A549 (cell line): ENCODE results near the gene SETBP1. TPM values are rescaled to one million over a fixed set of nuclear protein-coding genes. Genes with fewer than 3 reads are reported as not detected.

Experiments
- ATAC-seq, 2 experiments: fragments of 200-7000 bp in 1 of 2; fragments of >200 bp in 1 of 2; cut with Nextera tagmentation in 1 of 2; cut with Tn5 transposase in 1 of 2; 3 replicates each; pipeline versions ENCODE4 v1.8.0 to v1.9.1; 2018 to 2020; ENCODE audit warnings: mild to moderate bottlenecking in 1 of 2, moderate library complexity in 1 of 2
- CTCF ChIA-PET: fragments of 300-600 bp; sonication (Branson Sonifier 250); formaldehyde crosslinking; extraction: SDS; loops from one replicate; lab custom pipeline; 2021; ENCODE audit warnings: antibody characterized with exemption, inconsistent platforms; lab: Yijun Ruan, JAX
- POLR2A ChIA-PET: fragments of 350-600 bp; formaldehyde crosslinking; extraction: SDS; loops from one replicate; lab custom pipeline; 2021; ENCODE audit warnings: antibody characterized with exemption, inconsistent platforms; lab: Yijun Ruan, JAX
- DNase-seq, 2 experiments: peaks; one replicate each; pipeline versions ENCODE4 v3.0.0 to v3.0.0-alpha.2; 2011 to 2016; ENCODE audit warnings: low read depth in 1 of 2, low spot score in 1 of 2
- FAIRE-seq: peaks from 2 replicates; lab custom pipeline; 2011; peaks lifted over from hg19 to GRCh38; lab: Jason Lieb, UNC
- H3K27ac ChIP-seq, 2 experiments: fragments of >200 bp; sonication (Bioruptor Twin); formaldehyde crosslinking; 3 replicates each; pipeline ENCODE4 v1.5.1; 2016 to 2017
- H3K4me1 ChIP-seq: fragments of >200 bp; sonication (Bioruptor Twin); formaldehyde crosslinking; 3 replicates; pipeline ENCODE4 v1.6.1; 2016
- H3K4me2 ChIP-seq: fragments of >200 bp; sonication (Bioruptor Twin); formaldehyde crosslinking; 3 replicates; pipeline ENCODE4 v1.6.1; 2016
- H3K4me3 ChIP-seq: fragments of >200 bp; sonication (Bioruptor Twin); formaldehyde crosslinking; 3 replicates; pipeline ENCODE4 v1.5.1; 2016
- H3K9me3 ChIP-seq: fragments of >200 bp; sonication (Bioruptor Twin); formaldehyde crosslinking; 3 replicates; pipeline ENCODE4 v1.6.1; 2016
- BHLHE40 ChIP-seq: IDR thresholded peaks from 2 replicates; pipeline ENCODE4 v1.6.1; 2012; ENCODE audit warnings: low read depth, low read length, inconsistent platforms
- CBX2 ChIP-seq: fragments of 200-600 bp; sonication (generic); IDR thresholded peaks from 2 replicates; pipeline ENCODE4 v1.6.1; 2016; ENCODE audit warnings: low read depth, mild to moderate bottlenecking, borderline replicate concordance
- CEBPB ChIP-seq, 2 experiments: fragments of >200 bp in 1 of 2; sonication (Bioruptor Twin) in 1 of 2; formaldehyde crosslinking in 1 of 2; IDR thresholded peaks; 2 replicates each; pipeline ENCODE4 v1.6.1; 2012 to 2016
- CHD2 ChIP-seq: fragments of 150-350 bp; IDR thresholded peaks from 2 replicates; pipeline ENCODE4 v1.6.1; 2014; ENCODE audit warnings: low read length; ENCODE audit not compliant: partially characterized antibody
- EHF ChIP-seq: fragments of 250-450 bp; sonication (Bioruptor Pico); IDR thresholded peaks from 2 replicates; pipeline ENCODE4 v1.5.0; 2020; ENCODE audit warnings: mild to moderate bottlenecking
- ELK1 ChIP-seq: fragments of 150-350 bp; IDR thresholded peaks from 2 replicates; pipeline ENCODE4 v1.6.1; 2014; ENCODE audit warnings: low read depth, mild to moderate bottlenecking, low read length
- FOSL2 ChIP-seq, 2 experiments: fragments of 450-650 bp in 1 of 2; fragments of >200 bp in 1 of 2; sonication (Bioruptor Twin) in 1 of 2; formaldehyde crosslinking; IDR thresholded peaks; 2 replicates each; pipeline versions ENCODE4 v1.5.0 to v1.6.1; 2016 to 2020; ENCODE audit warnings: mild to moderate bottlenecking in 1 of 2, moderate library complexity in 1 of 2
- FOXS1 ChIP-seq: fragments of 250-450 bp; sonication (Bioruptor Pico); IDR thresholded peaks from 2 replicates; pipeline ENCODE4 v1.5.0; 2020; ENCODE audit warnings: mild to moderate bottlenecking, moderate library complexity
- GATA3 ChIP-seq: IDR thresholded peaks from 2 replicates; pipeline ENCODE4 v1.6.1; 2012; ENCODE audit warnings: borderline replicate concordance
- HOXA7 ChIP-seq: fragments of 250-450 bp; sonication (Bioruptor Pico); IDR thresholded peaks from 2 replicates; pipeline ENCODE4 v1.5.0; 2020; ENCODE audit warnings: mild to moderate bottlenecking, moderate library complexity
- HOXB13 ChIP-seq: fragments of 250-450 bp; sonication (Bioruptor Pico); IDR thresholded peaks from 2 replicates; pipeline ENCODE4 v1.5.0; 2020; ENCODE audit warnings: low read depth, mild to moderate bottlenecking, moderate library complexity
- KDM1A ChIP-seq: fragments of 200-600 bp; sonication (generic); IDR thresholded peaks from 2 replicates; pipeline ENCODE4 v1.6.1; 2016; ENCODE audit warnings: low read depth, mild to moderate bottlenecking
- KDM5A ChIP-seq: fragments of 200-600 bp; sonication (generic); IDR thresholded peaks from 2 replicates; pipeline ENCODE4 v1.6.1; 2016; ENCODE audit warnings: antibody characterized with exemption, mild to moderate bottlenecking
- MAFK ChIP-seq: fragments of 450-650 bp; IDR thresholded peaks from 2 replicates; pipeline ENCODE4 v1.6.1; 2014; ENCODE audit not compliant: partially characterized antibody
- MAZ ChIP-seq: fragments of 150-350 bp; IDR thresholded peaks from 2 replicates; pipeline ENCODE4 v1.6.1; 2014; ENCODE audit warnings: antibody characterized with exemption, low read depth, low read length, borderline replicate concordance
- NFE2L2 ChIP-seq: fragments of 150-350 bp; conservative IDR thresholded peaks from 2 replicates; pipeline ENCODE4 v1.6.1; 2014; ENCODE audit warnings: low read length
- PHF8 ChIP-seq: fragments of 200-600 bp; sonication (generic); IDR thresholded peaks from 2 replicates; pipeline ENCODE4 v1.6.1; 2016; ENCODE audit warnings: low read depth, mild to moderate bottlenecking, antibody characterized with exemption, moderate library complexity, borderline replicate concordance
- POLR2AphosphoS2 ChIP-seq: conservative IDR thresholded peaks from 2 replicates; pipeline ENCODE4 v1.6.1; 2012; ENCODE audit warnings: low read length, improper control_type of control experiment, inconsistent platforms
- RAD21 ChIP-seq, 2 experiments: fragments of >200 bp in 1 of 2; sonication (Bioruptor Twin) in 1 of 2; formaldehyde crosslinking in 1 of 2; IDR thresholded peaks in 1 of 2; conservative IDR thresholded peaks in 1 of 2; 2 replicates in 1 of 2; 3 replicates in 1 of 2; pipeline ENCODE4 v1.6.1; 2012 to 2018; ENCODE audit warnings: inconsistent platforms in 1 of 2
- RCOR1 ChIP-seq: fragments of 150-350 bp; IDR thresholded peaks from 2 replicates; pipeline ENCODE4 v1.6.1; 2014; ENCODE audit warnings: antibody characterized with exemption, low read length, low read depth
- RFX5 ChIP-seq: fragments of 450-650 bp; IDR thresholded peaks from 2 replicates; pipeline ENCODE4 v1.7.1; 2014; ENCODE audit warnings: antibody characterized with exemption, mild to moderate bottlenecking, moderate library complexity
- RNF2 ChIP-seq: fragments of 200-600 bp; sonication (generic); IDR thresholded peaks from 2 replicates; pipeline ENCODE4 v1.6.1; 2016; ENCODE audit warnings: low read depth, mild to moderate bottlenecking, antibody characterized with exemption, moderate library complexity, borderline replicate concordance
- TFCP2L1 ChIP-seq: fragments of 250-450 bp; sonication (Bioruptor Pico); IDR thresholded peaks from 2 replicates; pipeline ENCODE4 v1.5.0; 2021; ENCODE audit warnings: mild to moderate bottlenecking
- ZC3H11A ChIP-seq: fragments of 450-650 bp; IDR thresholded peaks from 2 replicates; pipeline ENCODE4 v1.6.1; 2014; ENCODE audit warnings: antibody characterized with exemption, mild to moderate bottlenecking
- ZFP36 ChIP-seq: fragments of 450-650 bp; IDR thresholded peaks from 2 replicates; pipeline ENCODE4 v1.6.1; 2014; ENCODE audit warnings: borderline replicate concordance; ENCODE audit not compliant: partially characterized antibody
- ZSCAN20 ChIP-seq: fragments of 250-450 bp; sonication (Bioruptor Pico); IDR thresholded peaks from 2 replicates; pipeline ENCODE4 v1.8.0; 2022; ENCODE audit warnings: mild to moderate bottlenecking, moderate library complexity
- WGBS: methylation state at CpG from one replicate; pipeline ENCODE4 v1.1.6; 2017; ENCODE audit errors: missing lambda C conversion rate; 5-methylcytosine and 5-hydroxymethylcytosine counted together
- polyA plus RNA-seq, 4 experiments: library from polyadenylated mRNA; depleted of rRNA in 3 of 4; stranded (reverse); fragments of >200 nt; fragmentation: RNase III in 1 of 4; extraction: RNeasy Plus Mini Kit Qiagen cat#74134 plus additional on column Dnase treatment in 1 of 4; gene quantifications; 2 replicates in 3 of 4; 3 replicates in 1 of 4; pipeline ENCODE4 v1.2.3, GENCODE V29; 2011 to 2017
- TF ChIP-seq, protein P1 (sequence below): fragments of >200 bp; sonication (Bioruptor Twin); formaldehyde crosslinking; IDR thresholded peaks from 3 replicates; pipeline ENCODE4 v1.6.1; 2016
- TF ChIP-seq, protein P2 (sequence below): fragments of 450-650 bp; IDR thresholded peaks from 2 replicates; pipeline ENCODE4 v1.6.1; 2014; ENCODE audit warnings: antibody characterized with exemption
- TF ChIP-seq, protein P3 (sequence below): fragments of 250-450 bp; sonication (Bioruptor Pico); IDR thresholded peaks from 2 replicates; pipeline ENCODE4 v1.5.0; 2020; ENCODE audit warnings: low read depth, mild to moderate bottlenecking, moderate library complexity

Gene SETBP1
- polyA plus RNA-seq, 2 of the 4 experiments (the other 2 are of a cell fraction) = 0.50 to 1.9 TPM

GRCh38 chr18:44943311-44943881 is 262.7 kb downstream of the SETBP1 start:
- DNase-seq (no peak), FAIRE-seq (no peak), ATAC-seq (no peak)
- H3K9me3 ChIP-seq = no peaks in the 10 kb centered on the region
- WGBS = 21% methylated on average over 2 of the region's 2 CpGs
- H3K27ac ChIP-seq = no peak overlapping the region
- ChIA-PET POLR2A (no interaction called here), CTCF (interaction anchor here (0.6 kb wide), 1 partner anchor 221 kb away, joined by 3 read pairs; no protein-coding TSS in a partner anchor)
- H3K4me1 ChIP-seq = no peaks in the 10 kb centered on the region
- no peak for TF ChIP-seq BHLHE40
- no peak for TF ChIP-seq ZSCAN20 (CRISPR knock-in tag)
- TF ChIP-seq KDM5A = no peak
- TF ChIP-seq ZC3H11A = no peak
- TF ChIP-seq, protein P1, sequence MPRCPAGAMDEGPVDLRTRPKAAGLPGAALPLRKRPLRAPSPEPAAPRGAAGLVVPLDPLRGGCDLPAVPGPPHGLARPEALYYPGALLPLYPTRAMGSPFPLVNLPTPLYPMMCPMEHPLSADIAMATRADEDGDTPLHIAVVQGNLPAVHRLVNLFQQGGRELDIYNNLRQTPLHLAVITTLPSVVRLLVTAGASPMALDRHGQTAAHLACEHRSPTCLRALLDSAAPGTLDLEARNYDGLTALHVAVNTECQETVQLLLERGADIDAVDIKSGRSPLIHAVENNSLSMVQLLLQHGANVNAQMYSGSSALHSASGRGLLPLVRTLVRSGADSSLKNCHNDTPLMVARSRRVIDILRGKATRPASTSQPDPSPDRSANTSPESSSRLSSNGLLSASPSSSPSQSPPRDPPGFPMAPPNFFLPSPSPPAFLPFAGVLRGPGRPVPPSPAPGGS = no peak
- TF ChIP-seq ELK1 = no peak
- TF ChIP-seq KDM1A = no peak
- no peak for TF ChIP-seq CEBPB (IDR thresholded peaks at IDR 0.05)
- no peak for TF ChIP-seq RFX5
- TF ChIP-seq MAFK = no peak
- no peak for TF ChIP-seq CBX2
- TF ChIP-seq EHF (CRISPR knock-in tag) = no peak
- TF ChIP-seq FOSL2 (IDR thresholded peaks at IDR 0.05) = no peak
- TF ChIP-seq FOSL2 (CRISPR knock-in tag; IDR thresholded peaks at IDR 0.05) = no peak
- TF ChIP-seq MAZ = no peak
- no peak for TF ChIP-seq CHD2
- no peak for TF ChIP-seq ZFP36
- no peak for TF ChIP-seq NFE2L2
- TF ChIP-seq RAD21 (conservative IDR thresholded peaks at IDR 0.05 in 1 of 2, IDR thresholded peaks at IDR 0.05 in 1 of 2) = no peak
- TF ChIP-seq RCOR1 = no peak
- H3K4me3 ChIP-seq = no peak overlapping the region
- H3K4me2 ChIP-seq = no peak overlapping the region

DNA sequence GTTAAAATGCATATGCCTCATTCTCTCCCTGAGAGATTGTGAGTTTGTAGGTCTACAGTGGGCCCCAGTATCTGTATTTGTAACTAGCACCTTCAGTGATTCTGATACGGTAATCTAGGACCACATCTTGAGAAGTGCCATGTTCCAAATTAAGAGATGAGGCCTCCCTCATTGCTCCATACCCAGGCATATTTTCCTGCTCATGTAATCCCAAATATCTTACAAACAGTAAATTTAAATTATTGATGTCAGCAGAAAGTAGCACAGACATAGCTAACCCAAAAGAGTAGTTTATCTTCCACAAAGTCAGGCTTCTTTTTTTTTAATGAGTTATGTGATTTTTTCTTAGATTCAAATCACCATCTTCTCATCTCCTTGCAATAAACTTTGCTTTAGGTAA is 263.8 kb downstream of the SETBP1 start:
- ChIA-PET CTCF (no interaction called here), POLR2A (no interaction called here)
- H3K27ac ChIP-seq = no peak overlapping the region
- no peaks in the 10 kb centered on the region for H3K9me3 ChIP-seq
- FAIRE-seq = no peak
- H3K4me1 ChIP-seq = no peaks in the 10 kb centered on the region
- 83% methylated on average over 1 of the region's 1 CpG for WGBS
- DNase-seq = no peak
- no peak for ATAC-seq
- H3K4me2 ChIP-seq = no peak overlapping the region
- no peak overlapping the region for H3K4me3 ChIP-seq
- TF ChIP-seq ZSCAN20 (CRISPR knock-in tag) = no peak
- TF ChIP-seq RNF2 = no peak
- TF ChIP-seq ELK1 = no peak
- TF ChIP-seq, protein P1 = no peak
- no peak for TF ChIP-seq HOXB13
- TF ChIP-seq, protein P2, sequence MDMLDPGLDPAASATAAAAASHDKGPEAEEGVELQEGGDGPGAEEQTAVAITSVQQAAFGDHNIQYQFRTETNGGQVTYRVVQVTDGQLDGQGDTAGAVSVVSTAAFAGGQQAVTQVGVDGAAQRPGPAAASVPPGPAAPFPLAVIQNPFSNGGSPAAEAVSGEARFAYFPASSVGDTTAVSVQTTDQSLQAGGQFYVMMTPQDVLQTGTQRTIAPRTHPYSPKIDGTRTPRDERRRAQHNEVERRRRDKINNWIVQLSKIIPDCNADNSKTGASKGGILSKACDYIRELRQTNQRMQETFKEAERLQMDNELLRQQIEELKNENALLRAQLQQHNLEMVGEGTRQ = no peak
- TF ChIP-seq MAZ = no peak
- TF ChIP-seq BHLHE40 = no peak
- no peak for TF ChIP-seq HOXA7 (CRISPR knock-in tag)
- TF ChIP-seq, protein P3, sequence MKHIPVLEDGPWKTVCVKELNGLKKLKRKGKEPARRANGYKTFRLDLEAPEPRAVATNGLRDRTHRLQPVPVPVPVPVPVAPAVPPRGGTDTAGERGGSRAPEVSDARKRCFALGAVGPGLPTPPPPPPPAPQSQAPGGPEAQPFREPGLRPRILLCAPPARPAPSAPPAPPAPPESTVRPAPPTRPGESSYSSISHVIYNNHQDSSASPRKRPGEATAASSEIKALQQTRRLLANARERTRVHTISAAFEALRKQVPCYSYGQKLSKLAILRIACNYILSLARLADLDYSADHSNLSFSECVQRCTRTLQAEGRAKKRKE (CRISPR knock-in tag) = no peak
- no peak for TF ChIP-seq FOXS1 (CRISPR knock-in tag)
- no peak for TF ChIP-seq POLR2AphosphoS2
- no peak for TF ChIP-seq GATA3
- no peak for TF ChIP-seq TFCP2L1
- TF ChIP-seq PHF8 = no peak
- TF ChIP-seq KDM1A = no peak
